GM12873 (cell line): Measurements from ENCODE around the gene DELE1.
A peak's percentile ranks its signal among the peaks of the same experiment; 100 is the strongest.

Experiments
- CTCF ChIP-seq: IDR thresholded peaks from 2 replicates; pipeline ENCODE4 v1.5.1; 2012; ENCODE audit warnings: low read depth, mild to moderate bottlenecking, moderate library complexity, low read length, control low read depth; ENCODE audit not compliant: insufficient read depth; ENCODE audit errors: missing control alignments

Gene DELE1

GRCh38 chr5:141881886-141882285, 41.8 kb upstream of the DELE1 start:
- TF ChIP-seq CTCF: no peak

GRCh38 chr5:141882594-141883183, 41.0 kb upstream of the DELE1 start:
- TF ChIP-seq CTCF: no peak

GRCh38 chr5:141883184-141883891, 40.3 kb upstream of the DELE1 start:
- TF ChIP-seq CTCF: no peak

- TF ChIP-seq CTCF: no peak
Measured at GRCh38 chr5:141883892-141884318, 39.8 kb upstream of the DELE1 start.

GRCh38 chr5:141889282-141889871, 34.3 kb upstream of the DELE1 start:
- peak; percentile 42 for TF ChIP-seq CTCF

GRCh38 chr5:141897425-141897824, 26.2 kb upstream of the DELE1 start:
- TF ChIP-seq CTCF: no peak

- no peak for TF ChIP-seq CTCF
Measured at GRCh38 chr5:141898448-141899049, 25.1 kb upstream of the DELE1 start.
